Stimulated activated CD8-positive, alpha-beta memory T cell treated with anti-CD3 and anti-CD28 coated beads, Interleukin-12 subunit alpha, Interleukin-12 subunit beta, amount 100 ng/mL, for 1 hour (primary cell): ENCODE data around the gene AHCYL2.
"Not testable (repeated sequence)": the region's sequence is repeated elsewhere in the genome, so short reads cannot be mapped to it uniquely, and the experiment has no call there.

ENCODE experiments used
- DNase-seq: peaks from one replicate; pipeline ENCODE4 v3.0.0-alpha.2; 2020; ENCODE audit warnings: low read depth

The AHCYL2 gene

DNA sequence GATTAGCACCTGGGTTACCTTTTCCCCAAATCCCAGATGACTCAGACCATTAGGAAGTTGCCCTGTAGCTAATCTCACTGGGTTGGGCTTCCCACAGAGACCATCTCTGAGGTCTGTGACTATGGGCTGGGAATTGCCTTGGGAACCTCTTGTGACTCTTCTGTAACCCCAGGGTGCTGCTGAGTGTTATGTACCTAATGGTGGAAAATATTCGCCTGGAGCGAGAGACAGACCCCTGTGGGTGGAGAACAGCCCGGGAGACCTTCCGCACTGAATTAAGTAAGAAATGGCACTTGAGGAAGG, 229.4 kb downstream of the AHCYL2 start:
- no peak for DNase-seq

DNA sequence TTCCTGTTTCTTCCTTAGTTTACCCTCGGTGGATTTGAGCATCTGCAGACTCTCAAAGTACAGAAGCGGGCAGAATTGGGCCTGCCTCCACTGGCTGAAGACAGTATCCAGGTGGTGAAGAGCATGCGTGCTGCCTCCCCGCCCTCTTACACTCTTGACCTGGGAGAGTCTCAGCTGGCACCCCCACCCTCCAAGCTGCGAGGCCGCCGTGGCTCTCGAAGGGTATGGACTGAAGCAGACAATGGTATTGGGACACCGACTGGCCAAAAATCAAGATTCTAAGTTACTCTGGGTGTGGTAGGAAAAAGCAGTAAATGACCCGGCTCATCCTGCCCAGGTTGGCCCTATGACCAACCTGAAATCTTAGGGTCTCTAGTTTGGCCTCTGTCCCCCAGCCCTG, 231.6 kb downstream of the AHCYL2 start:
- DNase-seq, result no peak

DNA sequence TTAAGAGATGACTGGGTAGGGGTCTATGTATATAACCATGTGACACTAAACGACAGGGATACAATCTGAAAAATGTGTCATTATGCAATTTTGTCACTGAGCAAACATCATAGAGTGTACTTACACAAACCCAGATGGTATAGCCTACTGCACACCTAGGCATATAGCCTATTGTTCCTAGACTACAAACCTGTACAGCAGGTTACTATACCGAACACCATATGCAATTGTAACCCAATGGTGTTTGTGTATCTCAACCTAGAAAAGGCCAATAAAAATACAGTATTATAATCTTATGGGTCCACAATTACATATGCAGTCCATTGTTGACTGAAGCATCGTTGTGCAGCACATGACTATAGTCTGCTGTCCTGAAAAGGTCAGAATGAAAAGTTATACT, 232.3 kb downstream of the AHCYL2 start:
- DNase-seq, result no peak

DNA sequence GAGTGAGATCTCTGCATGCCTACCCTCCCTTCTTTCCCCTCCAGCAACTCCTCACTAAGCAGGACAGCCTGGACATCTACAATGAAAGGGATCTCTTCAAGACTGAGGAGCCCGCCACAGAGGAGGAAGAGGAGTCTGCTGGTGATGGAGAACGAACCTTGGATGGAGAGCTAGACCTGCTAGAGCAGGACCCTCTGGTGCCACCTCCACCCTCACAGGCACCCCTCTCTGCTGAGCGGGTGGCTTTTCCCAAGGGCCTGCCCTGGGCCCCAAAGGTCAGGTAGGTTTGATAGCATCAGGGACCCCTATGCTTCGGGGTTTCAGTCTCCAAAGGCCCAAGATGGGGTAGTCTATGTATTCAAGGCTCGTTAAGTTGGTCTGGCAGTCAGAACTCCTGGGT, 233.3 kb downstream of the AHCYL2 start:
- DNase-seq, result no peak

DNA sequence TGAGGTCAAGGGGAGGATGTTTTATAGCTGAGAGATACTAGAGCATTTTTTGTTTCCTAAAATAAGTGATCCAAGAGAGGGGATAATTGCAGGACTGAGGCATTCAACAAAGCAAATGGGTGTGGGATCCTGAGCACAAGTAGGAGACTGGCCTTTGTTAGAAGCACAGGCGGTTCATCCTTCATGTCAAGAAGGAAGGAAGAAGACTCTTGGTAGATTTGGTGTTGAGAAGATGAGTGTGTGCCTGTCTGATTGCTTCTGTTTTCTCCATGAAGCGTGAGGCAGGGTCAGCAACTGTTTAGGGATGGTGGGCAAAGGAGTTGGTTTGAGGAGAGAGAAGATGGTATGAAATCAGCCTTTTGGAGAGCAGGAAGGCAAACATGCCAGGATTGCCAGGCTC, 237.0 kb downstream of the AHCYL2 start:
- no peak for DNase-seq

DNA sequence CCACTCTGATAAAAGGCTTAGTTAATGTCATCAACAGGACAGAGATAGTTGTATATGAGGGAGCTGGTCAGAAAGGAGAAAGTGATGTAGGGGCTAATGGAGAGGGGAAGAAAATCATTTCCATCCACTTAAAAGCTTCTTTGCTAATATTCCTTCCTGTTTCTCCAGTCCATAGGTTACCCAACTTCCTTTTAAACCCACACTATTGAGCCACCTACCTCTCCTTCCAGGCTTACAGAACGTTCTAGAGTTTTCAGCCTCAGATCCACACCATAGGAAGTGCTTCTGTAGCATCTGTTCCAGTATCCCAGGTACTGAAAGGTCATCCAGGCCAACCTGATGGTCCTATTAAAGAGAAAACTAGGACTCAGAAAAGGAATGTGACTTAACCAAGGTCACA, 237.6 kb downstream of the AHCYL2 start:
- DNase-seq, result no peak

DNA sequence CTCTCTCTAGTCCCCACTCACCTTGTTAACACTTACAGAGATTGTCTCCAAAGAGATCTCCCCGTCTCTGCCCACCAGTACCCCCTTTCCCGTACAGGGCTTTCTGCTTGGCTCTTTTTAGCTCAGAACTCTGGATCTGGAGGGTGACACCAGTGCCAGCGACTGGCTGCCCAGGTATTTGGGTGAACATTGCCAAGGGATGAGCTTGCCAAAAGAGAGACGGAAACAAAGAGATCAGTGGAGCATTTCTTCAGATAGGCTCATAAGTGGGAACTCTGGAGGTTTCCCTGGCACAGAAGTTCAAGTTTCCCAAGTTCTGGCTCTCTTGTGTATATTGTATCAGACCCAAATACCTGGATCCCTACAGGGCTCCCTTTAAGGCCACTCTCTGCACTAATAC, 239.4 kb downstream of the AHCYL2 start:
- DNase-seq, result no peak

DNA sequence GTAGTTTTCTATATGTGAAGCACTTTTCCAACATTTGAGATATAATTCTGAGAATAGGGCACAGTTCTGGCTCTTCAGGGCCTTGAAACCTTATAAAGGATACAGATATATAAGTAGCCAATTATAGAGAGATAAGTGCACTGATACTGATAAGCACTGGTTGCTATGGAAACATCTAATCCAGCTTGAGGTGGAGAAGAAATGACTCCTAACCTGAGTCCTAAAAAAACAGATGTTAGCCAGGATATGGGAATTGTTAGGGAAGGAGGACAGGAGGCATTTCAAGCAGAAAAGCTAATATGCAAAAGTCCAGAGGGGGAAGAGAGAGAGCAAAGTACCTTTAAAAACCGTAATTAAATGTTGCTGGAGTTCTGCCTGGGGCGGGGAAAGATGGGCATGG, 240.2 kb downstream of the AHCYL2 start:
- no peak for DNase-seq

DNA sequence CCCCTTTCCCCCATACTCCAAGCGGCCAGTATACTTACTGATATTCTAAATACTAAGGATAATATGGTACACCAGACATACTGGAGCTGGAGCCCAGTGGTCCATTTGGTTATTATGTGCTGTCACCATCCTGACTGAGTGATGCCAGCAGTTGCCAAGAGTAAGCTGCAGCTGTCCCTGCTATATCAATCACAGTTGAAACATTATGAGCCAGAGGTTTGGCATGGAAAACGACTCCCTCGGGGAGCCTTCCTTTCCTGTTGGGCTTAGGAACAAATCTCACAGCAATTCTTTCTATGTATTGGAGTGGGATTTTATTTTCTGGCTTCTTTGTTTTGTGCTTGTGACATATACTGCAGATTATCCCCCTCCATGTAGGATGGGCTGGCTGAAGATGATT, 242.0 kb downstream of the AHCYL2 start:
- DNase-seq, result no peak

DNA sequence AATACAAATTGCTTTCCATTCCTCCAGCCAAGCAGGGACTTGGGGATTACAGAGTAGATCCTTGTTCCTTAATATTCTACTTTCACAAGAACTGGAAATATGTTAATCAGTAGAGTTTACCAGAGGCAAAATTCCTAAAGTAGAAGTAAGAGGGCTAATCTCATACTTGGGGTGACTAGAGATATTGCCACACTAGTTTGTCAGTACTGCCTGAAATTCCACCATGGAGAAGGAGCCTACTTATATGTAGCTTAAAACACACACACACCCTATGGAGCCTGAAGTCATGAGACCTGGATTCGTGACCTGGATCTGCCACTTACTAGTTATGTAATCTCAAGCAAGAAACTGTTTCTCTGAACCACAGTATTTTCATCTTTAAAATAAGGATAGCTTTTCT, 243.3 kb downstream of the AHCYL2 start:
- no peak for DNase-seq

DNA sequence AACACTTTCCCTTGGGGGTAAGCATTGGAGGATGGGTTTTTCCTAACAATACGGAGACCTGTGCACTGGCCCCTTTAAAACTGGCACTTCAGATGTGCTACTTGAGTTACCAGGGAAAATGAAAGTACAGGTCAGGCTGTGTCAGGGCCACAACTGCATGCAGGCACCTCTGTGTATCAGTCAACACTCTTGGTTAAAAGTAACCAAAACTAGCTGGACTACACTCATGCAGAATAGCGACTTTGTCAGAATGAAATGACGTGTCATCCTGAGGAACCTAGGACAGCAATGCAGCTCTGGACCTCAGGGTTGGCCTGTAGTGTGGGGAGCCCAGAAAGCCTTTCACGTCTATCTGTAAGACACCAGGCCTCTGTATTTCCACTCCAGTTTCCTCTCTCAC, 243.7 kb downstream of the AHCYL2 start:
- no peak for DNase-seq

DNA sequence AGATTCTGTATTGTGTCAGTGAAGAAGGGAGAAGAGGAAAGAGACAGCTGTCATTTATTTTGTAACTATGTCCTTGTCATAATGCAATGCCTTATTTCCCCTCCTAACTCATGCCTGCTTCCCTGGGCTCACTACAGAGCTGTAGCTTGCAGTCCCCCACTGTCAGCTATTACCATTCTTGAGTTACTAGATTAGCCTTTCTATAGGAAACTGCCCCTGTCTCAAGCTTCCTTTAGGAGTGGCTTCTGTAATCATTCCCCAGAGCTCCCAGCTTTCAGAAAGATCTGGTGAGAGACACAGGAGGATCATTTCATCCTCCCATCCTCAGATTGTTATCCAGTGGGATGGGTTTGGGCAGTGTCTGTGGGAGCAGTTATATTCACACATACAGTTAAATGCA, 245.1 kb downstream of the AHCYL2 start:
- no peak for DNase-seq

DNA sequence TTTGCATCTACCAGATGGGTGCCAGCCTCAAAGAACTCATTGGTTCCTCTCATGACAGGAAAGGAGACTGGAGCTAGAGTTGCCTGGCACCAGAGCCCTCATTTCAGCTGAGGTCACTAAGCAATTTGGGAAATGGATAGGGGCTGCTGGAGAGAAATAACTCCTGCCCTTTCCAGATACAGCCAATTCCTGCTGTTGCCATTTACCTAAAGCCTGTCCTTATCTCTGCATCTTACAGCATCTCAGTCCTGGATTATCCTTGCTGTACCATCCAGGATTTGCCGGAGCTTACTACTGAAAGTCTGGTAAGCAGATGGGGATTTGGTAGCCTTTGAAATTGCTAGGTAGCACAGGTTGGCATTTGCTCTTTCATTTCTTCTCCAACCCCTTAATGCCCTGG, 245.6 kb downstream of the AHCYL2 start:
- DNase-seq, result no peak

DNA sequence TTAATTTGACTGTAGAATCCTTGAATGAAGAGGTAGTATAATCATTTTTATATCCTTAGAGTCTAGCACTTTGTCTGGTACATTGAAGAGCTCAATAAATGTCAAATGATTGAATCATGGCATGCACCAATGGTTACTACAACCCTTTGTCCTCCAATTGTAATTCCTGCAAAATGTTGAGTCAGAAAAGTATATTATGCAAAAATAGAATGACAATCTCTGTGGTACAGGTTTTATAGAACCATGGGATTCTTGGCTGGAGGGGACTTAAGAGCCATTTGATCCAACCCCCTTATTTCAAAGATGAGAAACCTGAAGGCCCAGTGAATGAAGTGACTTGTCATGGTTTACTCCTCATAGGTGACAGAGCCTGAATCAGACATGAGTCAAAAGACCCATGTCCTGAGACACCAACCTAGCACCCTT, 246.6 kb downstream of the AHCYL2 start:
- no peak for DNase-seq

DNA sequence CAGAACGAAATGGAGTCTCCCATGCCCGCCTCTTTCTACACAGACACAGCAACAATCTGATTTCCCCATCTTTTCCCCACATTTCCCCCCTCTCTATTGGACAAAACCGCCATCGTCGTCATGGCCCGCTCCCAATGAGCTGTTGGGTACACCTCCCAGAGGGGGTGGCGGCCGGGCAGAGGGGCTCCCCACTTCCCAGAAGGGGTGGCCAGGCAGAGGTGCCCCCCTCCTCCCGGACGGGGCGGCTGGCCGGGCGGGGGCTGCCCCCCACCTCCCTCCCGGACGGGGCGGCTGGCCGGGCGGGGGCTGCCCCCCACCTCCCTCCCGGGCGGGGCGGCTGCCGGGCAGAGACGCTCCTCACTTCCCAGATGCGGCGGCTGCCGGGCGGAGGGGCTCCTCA, 251.1 kb downstream of the AHCYL2 start:
- DNase-seq, result not testable (repeated sequence)

DNA sequence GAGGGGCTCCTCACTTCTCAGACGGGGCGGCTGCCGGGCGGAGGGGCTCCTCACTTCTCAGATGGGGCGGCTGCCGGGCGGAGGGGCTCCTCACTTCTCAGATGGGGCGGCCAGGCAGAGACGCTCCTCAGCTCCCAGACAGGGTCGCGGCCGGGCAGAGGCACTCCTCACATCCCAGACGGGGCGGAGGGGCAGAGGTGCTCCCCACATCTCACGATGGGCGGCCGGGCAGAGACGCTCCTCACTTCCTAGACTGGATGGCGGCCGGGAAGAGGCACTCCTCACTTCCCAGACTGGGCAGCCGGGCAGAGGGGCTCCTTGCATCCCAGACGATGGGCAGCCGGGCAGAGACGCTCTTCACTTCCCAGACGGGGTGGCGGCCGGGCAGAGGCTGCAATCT, 251.6 kb downstream of the AHCYL2 start:
- not testable (repeated sequence) for DNase-seq
